PC-9 (cell line): Measurements from ENCODE around the gene CRYZ. TPM values are rescaled to one million over a fixed set of nuclear protein-coding genes. Genes with fewer than 3 reads are reported as not detected.

ENCODE experiments used
- BruUV-seq: library from RNA; stranded (reverse); fragments of 400-500 nt; replicated peaks from 2 replicates; lab custom pipeline; 2021; lab: Mats Ljungman, UMichigan
- CTCF ChIA-PET: fragments of 300-600 bp; sonication (Branson Sonifier 250); formaldehyde crosslinking; loops from one replicate; lab custom pipeline; 2022; ENCODE audit warnings: antibody characterized with exemption; lab: Charles Lee
- POLR2A ChIA-PET: fragments of 300-600 bp; sonication (Branson Sonifier 250); formaldehyde crosslinking; loops from one replicate; lab custom pipeline; 2022; ENCODE audit warnings: antibody characterized with exemption; ENCODE audit not compliant: unreplicated experiment; lab: Charles Lee
- DNase-seq, 2 experiments: peaks; one replicate each; pipeline versions ENCODE4 v3.0.0 to v3.0.0-alpha.2; 2015 to 2022; ENCODE audit warnings: mixed read lengths in 1 of 2
- H2AFZ ChIP-seq: fragments of 200-600 bp; sonication (generic); 2 replicates; pipeline ENCODE4 v1.8.1; 2017; ENCODE audit warnings: antibody characterized with exemption
- H3F3A ChIP-seq: fragments of 200-600 bp; sonication (generic); 2 replicates; pipeline ENCODE4 v1.8.1; 2017; ENCODE audit warnings: antibody characterized with exemption, mild to moderate bottlenecking, low read depth; ENCODE audit not compliant: insufficient read depth
- H3K27ac ChIP-seq: fragments of 200-600 bp; sonication (generic); 2 replicates; pipeline ENCODE4 v1.6.1; 2016; ENCODE audit warnings: mixed run types
- H3K27me3 ChIP-seq: fragments of 200-600 bp; sonication (generic); 2 replicates; pipeline ENCODE4 v1.6.1; 2016; ENCODE audit warnings: low read depth, mixed run types; ENCODE audit not compliant: insufficient read depth
- H3K36me3 ChIP-seq: fragments of 200-600 bp; sonication (generic); 2 replicates; pipeline ENCODE4 v1.6.1; 2016; ENCODE audit warnings: low read depth, mixed run types
- H3K4me1 ChIP-seq: fragments of 200-600 bp; sonication (generic); replicated peaks from 2 replicates; pipeline ENCODE4 v1.6.1; 2016; ENCODE audit warnings: mixed run types; ENCODE audit not compliant: insufficient read depth
- H3K4me2 ChIP-seq: fragments of 200-600 bp; sonication (generic); 2 replicates; pipeline ENCODE4 v1.6.1; 2017; ENCODE audit warnings: mixed run types
- H3K4me3 ChIP-seq: fragments of 200-600 bp; sonication (generic); 2 replicates; pipeline ENCODE4 v1.6.1; 2016; ENCODE audit warnings: mixed run types
- H3K79me2 ChIP-seq: fragments of 200-600 bp; sonication (generic); 2 replicates; pipeline ENCODE4 v1.6.1; 2017; ENCODE audit warnings: low read depth, mixed run types
- H3K9me2 ChIP-seq: fragments of 200-600 bp; sonication (generic); 2 replicates; pipeline ENCODE4 v1.8.1; 2017; ENCODE audit warnings: mild to moderate bottlenecking; ENCODE audit not compliant: insufficient read depth
- H3K9me3 ChIP-seq: fragments of 200-600 bp; sonication (generic); 2 replicates; pipeline ENCODE4 v1.8.1; 2016; ENCODE audit warnings: low read depth; ENCODE audit not compliant: insufficient read depth
- H4K20me1 ChIP-seq: fragments of 200-600 bp; sonication (generic); 2 replicates; pipeline ENCODE4 v1.8.1; 2017; ENCODE audit not compliant: insufficient read depth
- CTCF ChIP-seq: fragments of 200-600 bp; sonication (generic); conservative IDR thresholded peaks from 2 replicates; pipeline ENCODE4 v1.6.1; 2017; ENCODE audit warnings: mixed run types, antibody characterized with exemption, mild to moderate bottlenecking, moderate library complexity
- EZH2 ChIP-seq: fragments of 200-600 bp; sonication (generic); IDR thresholded peaks from 2 replicates; pipeline ENCODE4 v1.8.0; 2017; ENCODE audit warnings: antibody characterized with exemption, low read depth
- intact Hi-C: fragments of 100-400 bp; cut with micrococcal nuclease; formaldehyde crosslinking; loops from one replicate; pipeline ENCODE4 v1.10.0; 2022; ENCODE audit not compliant: unreplicated experiment
- total RNA-seq: library from RNA; stranded (reverse); gene quantifications from 2 replicates; pipeline ENCODE4 v1.2.3, GENCODE V29; 2021

The CRYZ gene
- total RNA-seq, 1 experiment from 2014 or later: 24.4 TPM

GRCh38 chr1:74715806-74716205 lies 17.0 kb downstream of the CRYZ start:
- H3K27ac ChIP-seq: no peak overlapping the region
- intact Hi-C loops: no loop called here
- H3K36me3 ChIP-seq: peaks cover 10% of the 10 kb centered on the region; the same call in 1 of the 2 replicates
- no peaks in the 10 kb centered on the region for H3K79me2 ChIP-seq
- no peaks in the 10 kb centered on the region for H3F3A ChIP-seq
- BruUV-seq: no TSS peak
- H2AFZ ChIP-seq: no peak overlapping the region
- ChIA-PET POLR2A (no interaction called here), CTCF (no interaction called here)
- H3K9me2 ChIP-seq: no peaks in the 10 kb centered on the region
- no peaks in the 10 kb centered on the region for H4K20me1 ChIP-seq
- no peak overlapping the region for H3K4me2 ChIP-seq
- no peaks in the 10 kb centered on the region for H3K27me3 ChIP-seq
- no peaks in the 10 kb centered on the region for H3K4me1 ChIP-seq
- no peaks in the 10 kb centered on the region for H3K9me3 ChIP-seq
- no peak for TF ChIP-seq EZH2
- no peak for TF ChIP-seq CTCF
- DNase-seq: no peak
- no peak overlapping the region for H3K4me3 ChIP-seq

- H2AFZ ChIP-seq: no peak overlapping the region
- ChIA-PET POLR2A (no interaction called here), CTCF (no interaction called here)
- no peaks in the 10 kb centered on the region for H3K27me3 ChIP-seq
- no peaks in the 10 kb centered on the region for H3K9me3 ChIP-seq
- H3K27ac ChIP-seq: no peak overlapping the region
- H3K79me2 ChIP-seq: no peaks in the 10 kb centered on the region
- no TSS peak for BruUV-seq
- intact Hi-C loops: no loop called here
- no peak overlapping the region for H3K4me3 ChIP-seq
- H3F3A ChIP-seq: no peaks in the 10 kb centered on the region
- no peak for DNase-seq
- peaks cover 4% of the 10 kb centered on the region; the same call in 1 of the 2 replicates for H3K36me3 ChIP-seq
- H3K4me1 ChIP-seq: no peaks in the 10 kb centered on the region
- H3K4me2 ChIP-seq: no peak overlapping the region
- TF ChIP-seq EZH2: no peak
- TF ChIP-seq CTCF: no peak
- no peaks in the 10 kb centered on the region for H4K20me1 ChIP-seq
- no peaks in the 10 kb centered on the region for H3K9me2 ChIP-seq
These were observed 17.7 kb downstream of the CRYZ start for GRCh38 chr1:74715236-74715502.

DNA sequence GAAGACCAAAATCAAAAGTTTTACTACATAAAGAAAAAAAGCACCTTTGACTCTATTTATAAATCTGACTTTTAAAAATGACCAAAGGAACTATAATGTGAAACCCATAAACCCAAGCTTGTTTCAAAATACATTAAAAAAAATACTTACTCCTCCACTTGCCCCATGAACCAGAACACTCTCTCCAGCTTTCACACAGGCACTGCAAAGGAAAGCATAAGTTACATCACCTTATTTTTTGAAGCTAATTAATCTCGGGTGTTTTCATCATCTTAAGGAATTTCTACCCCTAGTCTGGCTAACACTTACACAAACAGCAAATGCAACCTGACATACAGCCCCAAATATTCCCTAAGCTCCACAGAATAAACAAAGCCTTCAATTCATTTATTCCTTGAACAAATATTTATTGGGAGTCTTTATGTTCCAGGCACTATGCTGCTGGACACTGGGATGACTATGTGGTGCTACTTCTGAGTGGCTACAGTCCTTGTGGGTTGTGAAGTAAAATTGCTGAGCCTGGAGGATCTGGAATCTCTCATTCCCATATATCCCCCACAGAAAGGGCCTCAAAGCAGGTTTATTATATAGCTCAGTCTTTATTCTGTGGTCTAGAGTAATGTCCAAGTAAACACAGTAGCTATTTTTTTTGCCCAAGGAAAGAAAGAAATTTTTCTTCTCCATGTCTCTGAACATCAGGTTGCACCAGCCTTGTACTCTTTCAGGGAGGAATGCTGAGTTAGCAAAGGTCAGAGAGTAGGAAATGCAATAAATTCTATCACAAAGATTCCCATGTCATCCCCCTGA lies 18.2 kb downstream of the CRYZ start:
- Histone ChIP-seq H3K9me2 (no peaks in the 10 kb centered on the region), H3K4me2 (no peak overlapping the region), H3K36me3 (no peaks in the 10 kb centered on the region), H2AFZ (no peak overlapping the region), H3K27me3 (no peaks in the 10 kb centered on the region), H3K4me3 (no peak overlapping the region), H3F3A (no peaks in the 10 kb centered on the region), H3K27ac (no peak overlapping the region), H3K79me2 (no peaks in the 10 kb centered on the region), H4K20me1 (no peaks in the 10 kb centered on the region), H3K9me3 (no peaks in the 10 kb centered on the region), H3K4me1 (no peaks in the 10 kb centered on the region)
- TF ChIP-seq CTCF: no peak
- no peak for TF ChIP-seq EZH2
- no TSS peak for BruUV-seq
- no peak for DNase-seq
- intact Hi-C loops: no loop called here
- ChIA-PET POLR2A (no interaction called here), CTCF (no interaction called here)
